Activated naive CD4-positive, alpha-beta T cell treated with Interleukin-2 at 50 U/mL for 16 hours (primary cell): ENCODE measurements around the gene TBC1D16.

ENCODE experiments used
- DNase-seq: peaks from one replicate; pipeline ENCODE4 v3.0.0-alpha.2; 2020

Gene TBC1D16

DNA sequence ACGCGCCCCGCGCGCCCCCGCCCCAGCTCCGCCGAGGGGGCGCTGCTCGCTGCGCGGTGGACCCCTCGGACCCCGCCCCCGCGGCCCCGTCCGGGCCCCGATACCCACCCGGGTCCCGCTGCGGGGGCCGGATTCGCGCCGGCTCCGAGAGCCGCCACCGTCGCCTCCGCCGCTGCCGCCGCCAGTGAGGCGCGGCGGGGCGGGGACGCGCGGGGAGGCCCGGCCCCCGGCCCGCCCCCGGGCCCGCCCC, at the start of gene TBC1D16:
Gene TBC1D16, minus strand, starts transcription at position 186 of the 250 bp plus-strand sequence. CDS start 22,325 bp downstream, outside the sequence.
- DNase-seq: no peak

DNA sequence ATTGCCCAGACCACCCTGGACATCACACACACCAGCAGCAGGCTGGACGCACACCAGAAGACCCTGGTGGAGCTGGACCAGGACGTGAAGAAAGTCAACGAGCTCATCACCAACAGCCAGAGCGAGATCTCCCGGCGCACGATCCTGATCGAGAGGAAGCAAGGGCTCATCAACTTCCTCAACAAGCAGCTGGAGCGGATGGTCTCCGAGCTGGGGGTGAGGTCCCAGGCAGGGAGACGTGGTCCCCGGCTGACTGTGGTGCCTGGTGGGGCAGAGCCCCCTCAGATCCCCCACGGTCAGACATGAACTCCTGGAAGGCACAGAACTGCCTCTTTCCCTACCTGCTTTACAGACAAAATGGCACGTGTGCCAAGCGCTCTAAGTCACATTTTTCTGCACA, 49.1 kb upstream of the TBC1D16 start:
- no peak for DNase-seq

GRCh38 chr17:80083136-80083661, 47.5 kb upstream of the TBC1D16 start:
- DNase-seq: no peak

DNA sequence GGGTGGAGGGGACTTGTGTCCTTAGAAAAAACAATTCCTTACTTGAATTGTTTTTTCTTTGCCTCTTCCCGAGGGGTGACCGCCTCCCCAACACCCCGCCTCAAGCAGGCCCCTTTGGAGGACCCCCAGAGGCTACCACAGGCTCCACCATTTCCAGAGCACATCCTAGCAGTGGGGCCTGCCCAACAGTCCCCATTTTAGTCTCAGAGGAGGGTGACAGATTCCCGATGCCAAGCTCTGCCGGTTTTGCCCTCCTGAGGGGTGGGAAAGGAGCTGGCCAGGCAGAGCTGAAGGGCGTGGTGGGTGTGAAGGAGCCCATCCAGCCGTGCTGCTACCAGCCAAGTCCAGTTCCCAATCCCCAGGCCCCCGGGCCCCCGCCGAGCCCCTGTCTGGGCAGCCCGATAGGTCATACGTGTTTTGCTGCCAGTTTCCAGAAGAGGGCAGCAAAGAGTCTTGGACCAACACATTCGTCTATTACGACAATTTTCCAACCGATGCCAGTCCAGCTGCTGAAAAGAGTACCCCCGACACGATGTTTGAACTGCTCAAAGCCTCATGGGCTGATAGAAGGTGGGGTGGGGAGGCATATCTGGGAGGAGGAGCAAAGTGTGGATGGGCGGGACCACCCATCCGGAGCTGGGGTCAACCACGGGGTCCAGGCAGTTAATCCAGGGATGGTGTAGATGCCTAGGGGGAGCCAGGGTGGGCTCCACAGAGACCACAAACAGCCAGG, 46.9 kb upstream of the TBC1D16 start:
- DNase-seq: peak; percentile 59

DNA sequence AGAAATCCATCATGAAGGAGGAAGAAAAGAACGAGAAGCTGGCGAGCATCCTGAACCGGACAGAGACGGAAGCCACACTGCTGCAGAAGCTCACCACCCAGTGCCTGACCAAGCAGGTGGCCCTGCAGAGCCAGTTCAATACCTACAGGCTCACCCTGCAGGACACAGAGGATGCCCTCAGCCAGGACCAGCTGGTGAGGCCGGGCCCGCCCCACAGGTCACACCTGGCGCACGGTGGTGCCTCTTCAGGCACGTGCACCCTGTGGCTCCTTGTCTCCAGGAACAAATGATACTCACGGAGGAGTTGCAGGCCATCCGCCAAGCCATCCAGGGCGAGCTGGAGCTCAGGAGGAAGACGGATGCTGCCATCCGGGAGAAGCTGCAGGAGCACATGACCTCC, 45.9 kb upstream of the TBC1D16 start:
- no peak for DNase-seq

GRCh38 chr17:80080081-80080480, 44.4 kb upstream of the TBC1D16 start:
- no peak for DNase-seq

- no peak for DNase-seq
Measured at GRCh38 chr17:80072410-80072809, 36.7 kb upstream of the TBC1D16 start.

GRCh38 chr17:80071116-80071841, 35.6 kb upstream of the TBC1D16 start:
- no peak for DNase-seq

DNA sequence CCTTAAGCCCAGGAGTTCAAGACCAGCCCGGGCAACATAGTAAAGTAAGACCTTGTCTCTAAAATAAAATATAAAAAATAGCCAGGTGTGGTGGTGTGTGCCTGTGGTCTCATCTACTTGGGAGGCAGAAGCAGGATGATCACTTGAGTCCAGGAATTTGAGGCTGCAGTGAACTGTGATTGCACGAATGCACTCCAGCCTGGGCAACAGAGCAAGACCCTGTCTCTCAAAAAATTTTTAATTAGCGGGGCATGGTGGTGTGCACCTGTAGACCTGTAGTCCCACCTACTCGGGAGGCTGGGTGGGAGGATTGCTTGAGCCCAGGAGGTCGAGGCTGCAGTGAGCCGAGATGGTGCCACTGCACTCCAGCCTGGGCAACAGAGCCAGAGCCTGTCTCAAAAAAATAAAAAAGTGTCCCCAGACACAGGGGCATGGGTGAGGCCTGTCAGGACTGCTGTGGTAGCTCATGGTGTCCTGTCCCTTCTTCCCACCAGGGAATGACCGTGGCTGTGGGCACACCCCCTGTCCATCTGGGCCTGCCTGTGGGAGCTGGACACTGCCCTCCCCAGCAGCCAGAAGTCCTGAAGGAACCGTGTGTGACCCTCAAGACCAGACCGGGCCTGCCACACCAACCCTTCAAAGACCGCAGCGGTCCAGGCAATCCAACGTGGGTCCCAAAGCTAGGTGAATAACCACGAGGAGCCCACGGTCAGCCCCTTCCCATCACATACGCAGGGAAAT, 34.9 kb upstream of the TBC1D16 start:
- no peak for DNase-seq

- no peak for DNase-seq
Measured at GRCh38 chr17:80068301-80069222, 32.9 kb upstream of the TBC1D16 start.

- no peak for DNase-seq
Measured at GRCh38 chr17:80067393-80067986, 31.8 kb upstream of the TBC1D16 start.

- no peak for DNase-seq
Measured at GRCh38 chr17:80065478-80066170, 30.0 kb upstream of the TBC1D16 start.

GRCh38 chr17:80064696-80065095, 29.0 kb upstream of the TBC1D16 start:
- no peak for DNase-seq

DNA sequence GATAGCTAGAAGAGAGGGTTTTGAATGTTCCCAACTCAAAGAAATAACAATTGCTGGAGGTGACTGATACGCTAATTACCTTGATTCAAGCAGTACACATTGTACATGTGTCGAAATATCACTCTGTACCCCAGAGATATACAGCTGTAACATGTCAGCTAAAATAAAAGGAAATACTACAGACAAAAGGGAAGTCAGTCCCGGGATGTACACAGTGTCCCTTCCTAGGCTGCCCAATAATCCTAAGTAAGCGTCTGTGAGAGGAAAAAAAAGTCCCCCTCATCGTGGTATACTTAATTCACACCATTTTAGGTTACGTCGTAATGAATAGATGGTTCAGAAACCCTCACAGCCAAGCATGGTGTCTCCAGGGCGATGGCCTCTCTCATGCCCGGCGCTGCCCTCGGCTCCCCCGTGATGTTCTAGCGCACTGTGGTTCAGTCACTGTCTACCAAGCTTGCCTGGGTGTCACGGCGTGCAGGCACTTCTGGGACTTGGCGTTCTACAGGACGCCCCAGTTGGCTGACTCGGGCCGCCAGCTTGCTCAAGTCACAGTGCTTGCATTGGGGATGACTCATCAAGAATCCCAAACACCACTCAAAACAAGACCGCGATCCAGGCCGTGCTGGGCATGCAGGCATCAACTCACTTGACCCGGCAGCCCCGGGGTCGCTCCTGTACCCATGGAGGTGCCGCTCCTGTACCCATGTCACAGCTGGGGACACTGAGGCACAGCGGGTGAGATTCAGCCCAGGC, 28.3 kb upstream of the TBC1D16 start:
- DNase-seq: no peak

DNA sequence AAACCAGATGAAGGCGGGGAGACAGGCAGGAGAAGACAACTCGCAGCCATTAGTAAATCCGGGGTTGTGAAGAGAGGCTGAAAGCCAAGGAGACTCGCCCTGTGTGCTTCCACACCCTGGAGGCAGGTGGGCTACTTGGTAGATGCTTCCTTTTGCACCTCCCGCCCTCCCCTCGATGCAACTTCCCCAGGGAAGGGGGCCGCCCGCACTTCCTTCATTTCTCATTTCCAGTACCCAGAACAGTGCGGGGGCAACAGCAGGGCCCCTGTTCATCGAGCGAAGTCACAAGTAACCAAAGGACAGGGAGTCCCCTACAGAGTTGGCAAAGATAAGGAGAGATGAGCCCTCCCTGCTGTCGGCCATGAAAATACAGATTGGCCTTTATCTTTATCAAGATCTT, 25.7 kb upstream of the TBC1D16 start:
- no peak for DNase-seq

- no peak for DNase-seq
Measured at GRCh38 chr17:80060644-80061043, 25.0 kb upstream of the TBC1D16 start.

DNA sequence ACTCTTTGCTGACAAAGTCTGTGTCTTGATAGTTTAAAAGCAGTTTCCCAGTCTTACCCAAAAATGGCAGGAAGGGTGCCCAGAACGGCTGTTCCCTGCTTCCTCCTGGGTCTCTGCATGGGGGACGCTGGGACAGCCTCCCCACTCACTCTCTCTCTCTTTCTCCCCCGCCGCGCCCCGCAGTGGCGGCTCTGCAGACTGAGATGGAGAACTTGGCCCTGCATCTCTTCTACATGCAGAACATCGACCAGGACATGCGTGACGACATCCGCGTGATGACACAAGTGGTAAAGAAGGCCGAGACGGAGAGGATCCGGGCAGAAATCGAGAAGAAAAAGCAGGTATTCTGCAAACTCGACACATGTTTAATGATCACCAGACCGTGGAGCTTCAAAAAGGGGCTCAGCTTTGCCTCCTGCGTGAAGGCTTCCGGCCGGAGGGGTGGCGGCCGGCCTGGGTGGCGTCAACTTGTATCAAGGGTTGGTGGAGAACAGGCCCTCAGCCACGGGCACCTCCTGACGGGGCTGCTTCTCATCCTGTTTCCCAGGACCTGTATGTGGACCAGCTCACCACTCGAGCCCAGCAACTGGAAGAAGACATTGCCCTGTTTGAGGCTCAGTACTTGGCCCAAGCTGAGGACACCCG, 22.8 kb upstream of the TBC1D16 start:
- no peak for DNase-seq

DNA sequence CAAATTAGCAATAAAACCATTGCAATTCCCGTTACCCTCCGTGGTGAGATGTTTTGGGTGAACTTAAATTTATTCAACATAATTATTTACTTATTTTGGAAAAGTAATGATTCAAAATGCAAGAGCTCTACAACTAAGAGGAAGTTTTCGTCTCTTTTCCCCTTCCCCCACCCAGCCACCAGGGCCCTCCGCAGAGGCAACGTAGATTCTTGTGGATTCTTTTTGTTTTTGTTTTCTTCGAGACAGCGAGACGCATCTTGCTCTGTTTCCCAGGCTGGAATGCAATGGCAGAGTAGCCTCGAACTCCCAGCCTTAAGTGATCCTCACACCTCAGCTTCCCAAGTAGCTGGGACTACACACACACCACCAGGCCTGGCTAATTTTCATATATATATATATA, 19.9 kb upstream of the TBC1D16 start:
- no peak for DNase-seq

GRCh38 chr17:80053102-80053501, 17.4 kb upstream of the TBC1D16 start:
- no peak for DNase-seq

GRCh38 chr17:80051681-80052080, 16.0 kb upstream of the TBC1D16 start:
- DNase-seq: no peak
